ENCODE data around the gene ROCK2. TPM values are rescaled to one million over a fixed set of nuclear protein-coding genes. Genes with fewer than 3 reads are reported as not detected.

ROCK2 gene
- polyA plus RNA-seq, 1 donor (not counting 4 experiments of a cell fraction or from before 2014, with no cell fraction given) = 12.6 TPM

GRCh38 chr2:11367170-11367730 is 22.8 kb upstream of the ROCK2 start:
- FAIRE-seq (no peak), DNase-seq (ENCODE audit: low read depth, low spot score) (no peak)
- dilution Hi-C loops (cut with MboI; ENCODE audit: extremely low pct_ligation_motif_present, low sequenced_read_pairs) = no loop called here
- H3K9me1 ChIP-seq (ENCODE audit: control insufficient read depth, extremely low read depth, insufficient read depth, low read length) = no peaks in the 10 kb centered on the region
- no peaks in the 10 kb centered on the region for H3K9me3 ChIP-seq (ENCODE audit: control insufficient read depth, low read depth, low read length)
- peaks cover 20% of the 10 kb centered on the region for H3K4me1 ChIP-seq (ENCODE audit: control insufficient read depth, extremely low read depth, insufficient read depth, low read length)
- no peak overlapping the region for H3K9ac ChIP-seq (ENCODE audit: control insufficient read depth, extremely low read depth, insufficient read depth, low read length)
- no peaks in the 10 kb centered on the region for H3K79me2 ChIP-seq (ENCODE audit: control insufficient read depth, insufficient read depth, low read length)
- H3K4me2 ChIP-seq (ENCODE audit: control insufficient read depth, extremely low read depth, insufficient read depth, low read depth, low read length) = no peak overlapping the region
- no peaks in the 10 kb centered on the region for H4K20me1 ChIP-seq (ENCODE audit: control insufficient read depth, extremely low read depth, insufficient read depth, low read length)
- no peak for TF ChIP-seq EZH2 (IDR thresholded peaks at IDR 0.05; ENCODE audit: low read length)
- TF ChIP-seq, protein P1, sequence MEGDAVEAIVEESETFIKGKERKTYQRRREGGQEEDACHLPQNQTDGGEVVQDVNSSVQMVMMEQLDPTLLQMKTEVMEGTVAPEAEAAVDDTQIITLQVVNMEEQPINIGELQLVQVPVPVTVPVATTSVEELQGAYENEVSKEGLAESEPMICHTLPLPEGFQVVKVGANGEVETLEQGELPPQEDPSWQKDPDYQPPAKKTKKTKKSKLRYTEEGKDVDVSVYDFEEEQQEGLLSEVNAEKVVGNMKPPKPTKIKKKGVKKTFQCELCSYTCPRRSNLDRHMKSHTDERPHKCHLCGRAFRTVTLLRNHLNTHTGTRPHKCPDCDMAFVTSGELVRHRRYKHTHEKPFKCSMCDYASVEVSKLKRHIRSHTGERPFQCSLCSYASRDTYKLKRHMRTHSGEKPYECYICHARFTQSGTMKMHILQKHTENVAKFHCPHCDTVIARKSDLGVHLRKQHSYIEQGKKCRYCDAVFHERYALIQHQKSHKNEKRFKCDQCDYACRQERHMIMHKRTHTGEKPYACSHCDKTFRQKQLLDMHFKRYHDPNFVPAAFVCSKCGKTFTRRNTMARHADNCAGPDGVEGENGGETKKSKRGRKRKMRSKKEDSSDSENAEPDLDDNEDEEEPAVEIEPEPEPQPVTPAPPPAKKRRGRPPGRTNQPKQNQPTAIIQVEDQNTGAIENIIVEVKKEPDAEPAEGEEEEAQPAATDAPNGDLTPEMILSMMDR (optimal IDR thresholded peaks at IDR 0.05 in 1 of 3, IDR thresholded peaks at IDR 0.05 in 1 of 3, conservative IDR thresholded peaks at IDR 0.05 in 1 of 3; ENCODE audit: extremely low read depth in 1 of 3, insufficient read depth in 2 of 3, low read length in 3 of 3) = no peak
- H3K4me3 ChIP-seq (ENCODE audit: control insufficient read depth in 2 of 3, extremely low read depth in 1 of 3, insufficient read depth in 2 of 3, low read depth in 1 of 3, low read length in 3 of 3) = no peak overlapping the region
- no peak overlapping the region for H2AFZ ChIP-seq (ENCODE audit: control insufficient read depth, low read length)
- no peaks in the 10 kb centered on the region for H3K36me3 ChIP-seq (ENCODE audit: control insufficient read depth in 2 of 2, extremely low read depth in 1 of 2, insufficient read depth in 2 of 2, low read length in 2 of 2)
- no peak overlapping the region for H3K27ac ChIP-seq (ENCODE audit: control insufficient read depth, insufficient read depth, low read length)
- no peaks in the 10 kb centered on the region for H3K27me3 ChIP-seq (ENCODE audit: control insufficient read depth, extremely low read depth, insufficient read depth, low read length)

- no peak for TF ChIP-seq EZH2 (IDR thresholded peaks at IDR 0.05; ENCODE audit: low read length)
- TF ChIP-seq, protein P1 (optimal IDR thresholded peaks at IDR 0.05 in 1 of 3, IDR thresholded peaks at IDR 0.05 in 1 of 3, conservative IDR thresholded peaks at IDR 0.05 in 1 of 3; ENCODE audit: extremely low read depth in 1 of 3, insufficient read depth in 2 of 3, low read length in 3 of 3) = no peak
- Histone ChIP-seq H3K4me3 (ENCODE audit: control insufficient read depth in 2 of 3, extremely low read depth in 1 of 3, insufficient read depth in 2 of 3, low read depth in 1 of 3, low read length in 3 of 3) (no peak overlapping the region), H3K27me3 (ENCODE audit: control insufficient read depth, extremely low read depth, insufficient read depth, low read length) (no peaks in the 10 kb centered on the region), H3K36me3 (ENCODE audit: control insufficient read depth in 2 of 2, extremely low read depth in 1 of 2, insufficient read depth in 2 of 2, low read length in 2 of 2) (no peaks in the 10 kb centered on the region), H3K79me2 (ENCODE audit: control insufficient read depth, insufficient read depth, low read length) (no peaks in the 10 kb centered on the region), H3K9me1 (ENCODE audit: control insufficient read depth, extremely low read depth, insufficient read depth, low read length) (no peaks in the 10 kb centered on the region), H3K4me2 (ENCODE audit: control insufficient read depth, extremely low read depth, insufficient read depth, low read depth, low read length) (no peak overlapping the region), H3K9me3 (ENCODE audit: control insufficient read depth, low read depth, low read length) (no peaks in the 10 kb centered on the region), H2AFZ (ENCODE audit: control insufficient read depth, low read length) (no peak overlapping the region), H3K9ac (ENCODE audit: control insufficient read depth, extremely low read depth, insufficient read depth, low read length) (no peak overlapping the region), H4K20me1 (ENCODE audit: control insufficient read depth, extremely low read depth, insufficient read depth, low read length) (no peaks in the 10 kb centered on the region), H3K4me1 (ENCODE audit: control insufficient read depth, extremely low read depth, insufficient read depth, low read length) (peaks cover 15% of the 10 kb centered on the region), H3K27ac (ENCODE audit: control insufficient read depth, insufficient read depth, low read length) (no peak overlapping the region)
- no peak for DNase-seq (ENCODE audit: low read depth, low spot score)
- no peak for FAIRE-seq
- dilution Hi-C loops (cut with MboI; ENCODE audit: extremely low pct_ligation_motif_present, low sequenced_read_pairs) = no loop called here
Observed at GRCh38 chr2:11366326-11366741, 21.9 kb upstream of the ROCK2 start.
